T-helper 1 cell (primary cell): ENCODE measurements around the gene TRAF3IP3.
A peak's percentile ranks its signal among the peaks of the same experiment; 100 is the strongest.

Source experiments
- DNase-seq, 5 donors: peaks; one replicate each; pipeline ENCODE4 v3.0.0-alpha.2; 2012 to 2020

TRAF3IP3 gene

GRCh38 chr1:209802117-209802779 lies 46.4 kb downstream of the TRAF3IP3 start:
- no peak for DNase-seq

DNA sequence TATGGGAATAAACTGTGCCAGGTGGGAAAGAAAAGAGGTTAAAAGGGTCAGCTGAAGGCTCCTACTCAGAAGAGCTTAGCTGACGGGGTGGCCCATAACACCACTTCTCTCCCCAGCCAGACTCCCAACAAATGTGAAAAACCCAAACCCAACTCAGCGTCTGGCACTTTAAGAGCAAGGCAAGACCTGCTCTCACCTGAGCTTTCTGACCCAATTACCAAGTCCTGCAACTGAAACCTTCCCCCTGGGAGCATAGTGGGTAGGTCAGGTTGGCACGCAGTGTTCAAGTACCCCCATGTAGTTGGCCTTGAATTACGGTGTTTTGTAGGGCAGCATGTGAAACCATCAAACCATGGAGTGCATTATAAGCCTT lies 46.9 kb downstream of the TRAF3IP3 start:
- no peak for DNase-seq

- DNase-seq: no peak
These were observed 47.7 kb downstream of the TRAF3IP3 start for GRCh38 chr1:209803568-209803967.

DNA sequence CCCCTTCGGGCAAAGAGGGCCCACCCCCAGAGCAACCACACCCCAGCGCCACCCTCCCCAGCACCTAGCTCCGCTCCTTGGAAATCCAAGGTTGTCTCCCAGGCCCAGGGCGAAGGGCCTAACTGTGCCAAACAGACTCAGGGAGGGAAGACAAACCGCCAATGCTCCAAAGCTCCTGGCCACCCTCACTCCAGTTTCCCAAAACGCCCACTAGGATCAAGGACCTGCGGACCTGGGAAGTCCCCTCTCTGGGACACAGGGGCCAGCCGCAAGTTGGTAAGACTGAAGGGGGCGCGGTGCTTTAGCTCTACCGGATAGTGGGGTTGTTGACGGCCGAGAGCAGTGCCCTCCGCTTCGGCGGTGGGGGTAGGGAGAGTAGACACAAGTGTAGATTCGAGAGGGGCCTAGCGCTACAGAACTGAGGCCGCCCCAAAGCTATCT lies 49.5 kb downstream of the TRAF3IP3 start:
- no peak for DNase-seq

DNA sequence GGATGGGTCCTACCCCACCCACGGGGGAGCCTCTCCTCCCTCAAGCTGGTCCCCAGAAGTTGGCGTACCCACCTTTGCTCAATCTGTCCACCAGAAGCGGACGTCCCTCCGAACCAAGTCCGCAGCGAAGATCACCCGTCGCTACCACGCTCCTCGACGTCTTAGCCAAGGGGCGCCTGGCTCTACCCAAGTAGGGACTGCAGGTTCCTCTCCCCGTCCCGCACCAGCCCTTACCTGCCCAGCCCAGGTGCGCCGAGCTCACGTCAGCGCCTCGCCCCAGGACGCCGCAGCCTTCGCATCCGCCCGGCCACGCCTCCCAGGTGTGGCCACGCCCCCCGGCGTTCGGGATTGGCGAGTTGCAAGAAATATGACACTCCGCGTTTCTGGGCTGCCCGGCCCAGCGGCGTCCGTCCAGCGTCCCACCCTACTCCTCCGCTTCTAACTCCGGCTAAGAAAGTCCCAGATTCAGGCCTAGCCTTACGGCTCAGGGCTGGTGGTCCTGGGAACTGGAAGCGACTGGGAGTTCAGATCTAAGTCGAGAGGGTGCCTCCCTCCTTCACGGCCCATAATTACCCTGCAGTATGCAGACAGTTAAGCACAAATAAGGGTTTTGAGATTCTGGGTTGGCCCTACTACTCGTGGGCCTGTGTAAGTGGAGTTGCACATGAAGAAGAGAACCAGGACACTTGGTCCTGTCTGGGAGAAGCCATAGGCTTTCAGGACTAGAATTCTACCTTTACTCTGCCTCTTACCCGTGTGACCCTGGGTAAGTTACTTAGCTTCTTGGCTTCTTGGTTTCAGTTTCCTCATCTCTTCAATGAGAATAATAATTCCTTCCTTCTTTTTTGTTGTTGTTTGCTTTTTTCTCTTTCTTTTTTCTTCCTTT lies 50.3 kb downstream of the TRAF3IP3 start, which contains the start of gene IRF6:
Gene IRF6, minus strand, starts transcription at position 268 of the 886 bp plus-strand sequence. CDS start 4,729 bp downstream, outside the sequence.
- DNase-seq: peak; percentile 54 to 80 (median 71)

GRCh38 chr1:209807509-209807908 lies 51.7 kb downstream of the TRAF3IP3 start:
- no peak for DNase-seq

DNA sequence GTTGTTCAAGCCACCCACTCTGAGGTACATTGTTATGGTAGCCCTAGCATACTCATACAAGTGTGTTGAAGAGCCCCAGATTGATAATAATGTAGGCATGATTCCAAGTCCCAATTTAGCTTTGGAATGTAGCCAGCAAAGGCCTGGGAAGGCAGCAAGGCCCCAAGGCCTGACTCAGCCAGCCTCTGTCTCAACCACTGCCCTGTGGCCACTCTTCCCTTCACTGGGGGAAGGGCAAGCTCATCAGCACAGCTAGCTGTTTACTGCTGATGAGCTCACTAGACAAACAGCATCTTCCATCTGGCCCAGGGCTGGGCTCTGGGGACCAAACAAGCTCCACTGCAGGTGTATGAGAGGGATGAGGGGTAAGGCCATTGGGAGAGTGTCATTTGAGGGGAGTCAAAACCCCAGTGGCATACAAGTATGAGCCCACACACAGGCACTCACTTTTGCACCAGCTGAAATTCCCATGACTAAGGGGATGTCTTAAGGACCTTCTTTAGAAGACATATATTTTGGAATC lies 52.3 kb downstream of the TRAF3IP3 start:
- no peak for DNase-seq

DNA sequence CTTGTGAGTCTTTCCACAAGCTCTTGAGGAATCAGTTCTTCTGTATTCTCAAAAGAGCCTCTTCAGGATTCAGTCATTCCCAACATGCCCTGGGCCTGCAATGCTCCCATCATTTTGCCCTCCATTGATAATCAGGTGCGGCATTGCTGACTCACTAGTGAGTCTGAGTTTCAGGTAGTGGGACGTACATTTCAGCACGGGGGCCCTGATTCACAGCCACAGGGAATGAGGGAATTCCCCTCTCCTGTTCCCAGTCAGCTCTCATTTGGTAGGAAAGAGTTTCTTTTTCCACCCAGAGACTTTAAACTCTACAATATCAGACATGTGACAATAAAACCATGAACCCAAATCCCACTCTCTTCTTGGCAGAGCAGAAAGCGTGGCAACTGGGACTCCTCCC lies 53.8 kb downstream of the TRAF3IP3 start:
- DNase-seq: no peak

- DNase-seq: no peak
These were observed 54.9 kb downstream of the TRAF3IP3 start for GRCh38 chr1:209810783-209811182.

DNA sequence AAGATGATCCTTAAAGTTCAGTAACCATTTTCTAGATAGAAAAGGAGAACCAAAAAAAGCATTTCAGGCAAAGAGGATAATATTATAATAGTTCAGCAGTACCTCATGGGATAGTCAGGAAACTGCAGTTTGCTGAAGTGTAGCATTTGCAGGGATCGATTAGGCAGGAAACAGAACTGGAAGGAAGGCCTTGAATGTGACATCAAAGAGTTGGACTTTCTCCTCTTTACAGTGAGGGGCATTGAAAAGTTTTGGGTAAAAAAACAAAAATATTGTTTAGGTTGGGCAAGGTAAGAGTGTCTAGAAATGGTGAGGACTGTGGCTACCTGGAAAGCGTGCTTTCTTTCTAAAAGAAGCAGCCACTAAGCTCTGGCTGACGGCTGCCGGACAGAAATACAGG lies 58.0 kb downstream of the TRAF3IP3 start:
- DNase-seq: no peak

- DNase-seq: no peak
These were observed 59.6 kb downstream of the TRAF3IP3 start for GRCh38 chr1:209815490-209815889.

- DNase-seq: no peak
These were observed 60.1 kb downstream of the TRAF3IP3 start for GRCh38 chr1:209815931-209816341.

DNA sequence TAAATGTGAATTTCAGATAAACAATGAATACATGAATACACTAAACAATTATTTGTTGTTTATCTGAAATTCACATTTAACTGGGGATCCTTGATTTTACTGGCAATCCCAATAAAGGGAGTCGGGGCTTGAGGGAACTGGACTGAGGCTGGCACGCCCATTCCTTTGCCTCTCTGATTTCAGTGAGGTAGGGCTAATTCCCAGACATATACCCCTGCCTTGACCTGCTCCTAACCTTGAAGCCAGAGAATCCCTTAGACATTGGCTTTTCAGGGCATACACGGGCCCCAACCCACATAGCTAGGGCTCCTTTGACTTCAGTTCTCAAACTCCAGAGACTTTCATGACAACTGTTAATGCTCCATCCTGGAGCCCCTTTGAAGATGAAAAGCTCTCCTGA lies 61.1 kb downstream of the TRAF3IP3 start:
- DNase-seq: no peak

GRCh38 chr1:209817691-209818090 lies 61.8 kb downstream of the TRAF3IP3 start:
- no peak for DNase-seq

- no peak for DNase-seq
These were observed 63.2 kb downstream of the TRAF3IP3 start for GRCh38 chr1:209819058-209819457.

GRCh38 chr1:209820986-209821385 lies 65.1 kb downstream of the TRAF3IP3 start:
- DNase-seq: no peak

DNA sequence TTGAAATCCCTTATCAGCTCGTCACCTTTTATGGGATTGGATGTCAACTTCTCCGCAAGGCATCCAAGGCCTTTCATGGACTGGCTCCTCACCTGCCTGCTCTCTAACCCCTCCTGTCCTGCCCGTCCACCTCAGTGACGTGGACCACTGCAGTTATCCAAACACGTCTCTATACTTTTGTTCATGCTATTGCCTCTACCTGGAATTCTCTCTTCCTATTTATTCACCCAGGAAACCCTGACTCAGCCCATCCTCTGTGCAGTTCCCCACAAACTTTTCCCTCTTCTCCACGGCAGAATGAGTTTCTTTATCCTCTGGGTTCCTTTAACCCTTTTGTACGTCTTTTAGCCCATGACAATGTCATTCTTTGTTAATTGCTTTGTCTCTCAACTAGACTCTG lies 66.9 kb downstream of the TRAF3IP3 start:
- DNase-seq: no peak

GRCh38 chr1:209823143-209824041 lies 67.5 kb downstream of the TRAF3IP3 start:
- DNase-seq: peak in 1 of 5 donors; percentile 59

- DNase-seq: no peak
These were observed 70.0 kb downstream of the TRAF3IP3 start for GRCh38 chr1:209825591-209826434.

- DNase-seq: peak; percentile 71 to 95 (median 84)
These were observed 71.8 kb downstream of the TRAF3IP3 start, which contains the start of gene UTP25 for GRCh38 chr1:209827384-209828262. UTP25 (plus strand) TSS chr1:209827972; CDS start chr1:209828064, 92 bp downstream.
